ENCODE results near the gene ATG3.
"Not testable (repeated sequence)": the region's sequence is repeated elsewhere in the genome, so short reads cannot be mapped to it uniquely, and the experiment has no call there.

The ATG3 gene

DNA sequence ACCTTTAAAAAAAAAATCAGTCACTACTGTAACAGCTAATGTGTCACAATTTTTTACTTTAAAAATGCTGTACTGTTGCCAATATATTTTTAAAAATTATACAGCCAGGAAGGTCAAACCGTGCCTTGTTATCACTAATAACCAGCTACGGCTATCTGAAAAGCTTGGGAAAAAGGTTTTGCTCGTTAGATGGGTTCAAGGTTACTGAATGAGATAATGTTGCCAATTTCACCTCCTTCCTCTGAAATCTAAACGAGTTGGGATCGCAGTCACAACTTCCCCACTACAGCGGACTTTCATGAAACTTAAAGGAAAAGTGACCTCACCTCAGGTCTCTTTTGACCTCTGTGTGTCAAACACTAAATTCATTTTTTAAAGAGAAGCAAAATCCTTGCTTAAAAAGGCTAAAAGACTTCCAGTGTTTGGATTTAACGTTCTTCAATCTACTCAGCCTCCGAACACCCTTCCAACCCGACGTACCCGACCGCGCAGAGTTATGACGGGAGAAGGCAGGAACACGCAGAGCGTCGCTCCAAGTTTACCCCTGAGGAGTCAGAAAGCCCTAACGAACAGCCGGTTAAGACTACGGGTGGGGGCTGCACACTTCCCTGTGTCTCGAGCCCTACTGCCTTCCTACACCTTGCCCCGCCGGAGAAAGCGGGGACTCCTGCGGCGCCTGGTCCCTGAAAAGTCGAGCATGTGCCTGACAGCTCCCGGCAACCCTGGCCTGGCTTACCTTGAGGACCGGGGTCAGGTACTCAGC is 860 bp downstream of the ATG3 start:
- DNase-seq = peak; percentile 66

DNA sequence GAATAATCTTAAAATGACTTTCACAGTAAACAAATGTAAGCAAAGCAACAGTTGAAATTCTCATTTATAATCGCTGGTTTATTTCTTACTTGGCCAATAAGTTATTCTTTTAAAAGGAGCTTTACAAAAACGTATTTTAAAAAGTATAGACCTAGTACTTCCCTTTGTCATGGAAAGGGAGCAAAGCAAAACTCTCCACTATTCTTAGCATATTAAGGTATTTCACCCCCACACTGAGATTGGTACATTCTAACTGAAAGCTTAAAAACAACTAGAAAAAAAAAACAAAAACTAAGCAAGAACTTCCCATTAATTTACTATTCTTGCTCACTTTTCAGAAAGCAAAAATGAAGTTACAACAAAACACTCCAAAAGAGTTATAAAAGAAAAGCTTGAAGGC is 1.5 kb downstream of the ATG3 start:
- no peak for DNase-seq

DNA sequence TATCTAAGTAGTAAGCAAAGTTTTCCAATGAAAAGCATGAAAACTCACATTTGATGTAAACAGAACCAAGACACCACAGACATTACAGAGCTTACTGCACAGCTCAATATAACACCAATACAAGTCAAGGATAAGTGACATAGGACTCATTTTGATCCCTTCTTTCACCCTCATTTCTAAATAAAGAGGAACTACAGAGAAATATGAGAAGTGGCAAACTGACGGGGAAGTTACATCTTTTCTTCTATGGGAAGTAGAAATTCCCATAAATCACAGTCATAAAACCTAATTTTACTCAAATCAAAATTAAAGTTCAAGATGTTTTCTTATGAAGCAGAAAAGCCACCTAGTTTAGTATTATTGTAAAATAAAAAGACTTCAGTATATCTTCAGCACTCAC is 3.8 kb downstream of the ATG3 start:
- DNase-seq = no peak

DNA sequence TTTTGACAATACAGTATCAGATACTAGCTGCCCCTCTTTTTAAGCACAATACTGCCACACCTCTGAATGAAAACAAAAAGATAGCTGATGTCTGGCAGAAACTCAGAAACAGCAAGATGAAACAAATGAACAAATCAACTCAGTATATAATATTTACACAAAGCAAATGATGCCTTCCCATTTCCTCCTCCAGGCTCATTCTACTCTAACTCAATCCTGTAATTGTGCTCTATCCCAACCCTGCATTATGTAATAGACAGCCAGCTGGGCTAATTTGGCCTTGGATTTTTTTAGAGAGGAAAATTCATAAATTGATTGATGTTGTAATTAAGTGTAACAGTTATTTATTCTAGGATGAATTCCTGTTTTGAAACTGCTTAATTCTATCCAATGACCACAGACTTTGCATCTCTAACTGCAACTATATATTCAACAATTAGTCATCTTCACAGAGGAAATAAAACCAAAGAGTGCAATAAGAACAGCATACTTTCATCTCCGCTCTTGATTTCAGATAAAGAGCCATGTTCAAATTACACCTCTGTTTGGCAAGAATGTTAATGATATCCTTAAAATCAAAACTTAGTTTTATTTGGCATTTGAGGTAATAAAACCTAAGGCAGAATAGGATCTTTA is 6.1 kb downstream of the ATG3 start:
- DNase-seq = no peak

DNA sequence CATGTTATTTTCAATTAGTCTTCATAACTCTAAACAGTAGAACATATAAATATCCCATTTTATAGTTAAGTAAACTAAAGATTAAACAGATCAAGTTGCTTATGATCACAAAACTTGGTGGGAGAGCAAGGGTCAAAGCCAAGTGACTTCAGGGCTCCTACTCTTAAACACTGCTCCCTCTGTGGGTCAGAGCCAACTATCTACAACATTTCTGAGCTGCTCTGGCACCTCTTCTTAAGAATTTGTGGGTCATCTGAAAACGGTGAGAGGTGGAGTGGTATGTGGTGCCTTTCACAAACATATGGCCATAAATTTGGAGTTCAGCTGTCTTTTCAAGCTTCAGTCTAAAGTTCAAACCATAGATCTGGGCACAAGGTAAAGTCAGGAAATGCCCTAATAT is 10.9 kb downstream of the ATG3 start:
- DNase-seq = no peak

DNA sequence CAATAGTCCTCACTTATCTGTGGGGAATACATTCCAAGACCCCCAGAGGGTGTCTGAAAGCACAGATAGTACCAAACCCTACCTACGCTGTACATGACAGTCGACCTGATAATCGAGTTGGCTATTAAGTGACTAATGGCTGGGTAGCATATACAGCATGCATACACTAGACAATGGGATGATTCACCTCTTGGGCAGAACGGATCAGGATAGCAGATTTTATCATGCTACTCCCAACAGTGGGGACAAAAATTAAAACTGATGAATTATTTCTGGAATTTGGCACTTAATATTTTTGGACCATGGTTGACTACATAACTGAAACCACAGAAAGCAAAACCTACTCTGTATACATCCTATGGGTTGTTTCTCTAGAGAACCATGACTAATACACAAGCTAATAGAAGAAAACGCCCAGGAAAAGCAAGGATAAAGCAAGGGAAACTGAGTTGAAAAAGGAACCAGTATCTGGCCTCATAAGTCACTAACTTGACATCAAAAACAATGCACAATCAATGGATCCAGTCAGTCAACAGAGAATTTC is 15.5 kb downstream of the ATG3 start:
- no peak for DNase-seq

DNA sequence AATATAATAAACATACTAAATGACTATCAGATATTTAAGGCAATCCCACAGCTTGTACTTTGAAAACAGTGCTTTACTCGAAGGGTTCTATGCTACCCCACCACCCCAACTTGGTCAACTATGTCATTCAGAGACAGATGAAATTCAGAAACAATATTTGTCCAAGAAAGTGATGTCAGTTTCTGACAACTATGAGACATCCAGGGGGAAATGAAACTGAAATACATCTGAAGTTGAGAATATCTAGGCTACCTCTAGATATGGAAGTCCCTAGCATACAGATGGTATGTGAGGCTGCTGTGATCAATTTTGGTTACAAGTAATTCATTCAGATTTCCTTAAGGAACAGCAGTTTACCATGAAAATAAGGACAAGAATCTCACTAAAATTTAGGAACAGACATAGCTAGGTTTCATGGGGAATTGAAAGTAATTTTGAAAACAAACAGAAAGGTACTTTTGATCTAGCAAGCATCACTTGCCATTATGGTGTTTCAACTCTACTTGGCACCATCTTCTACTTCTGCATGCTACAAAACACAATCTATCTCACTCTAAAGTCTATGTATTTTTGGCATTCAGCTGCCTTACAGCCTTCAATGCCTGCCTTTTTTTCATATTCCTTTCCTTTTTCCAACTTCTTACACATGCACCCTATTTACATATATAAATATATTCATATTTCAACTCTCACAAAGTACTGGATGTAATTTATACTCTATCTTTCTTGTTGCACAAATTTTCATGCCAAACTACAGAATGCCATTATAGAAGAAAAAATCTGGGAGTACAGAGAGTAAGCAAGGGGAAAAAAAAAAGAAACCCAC is 21.7 kb downstream of the ATG3 start:
- no peak for DNase-seq

DNA sequence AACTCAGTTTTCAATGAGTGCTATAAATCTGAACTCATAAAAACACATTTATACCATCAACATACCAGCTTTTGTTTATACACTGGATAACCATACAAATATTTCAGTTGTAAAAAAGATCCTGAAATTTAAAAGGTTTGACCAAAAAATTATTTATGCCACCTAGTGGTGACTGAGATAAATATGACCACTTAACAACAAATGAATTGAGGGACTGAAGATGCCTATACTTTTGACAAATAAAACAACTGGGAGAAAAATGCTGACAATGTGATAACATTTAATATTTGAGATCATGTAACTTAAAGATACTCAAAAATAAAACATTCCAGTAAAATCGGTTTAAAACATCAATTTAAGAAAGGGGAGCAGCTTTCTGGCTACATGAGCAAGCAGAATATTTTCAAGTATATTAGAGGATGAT is 30.4 kb downstream of the ATG3 start:
- DNase-seq = no peak

DNA sequence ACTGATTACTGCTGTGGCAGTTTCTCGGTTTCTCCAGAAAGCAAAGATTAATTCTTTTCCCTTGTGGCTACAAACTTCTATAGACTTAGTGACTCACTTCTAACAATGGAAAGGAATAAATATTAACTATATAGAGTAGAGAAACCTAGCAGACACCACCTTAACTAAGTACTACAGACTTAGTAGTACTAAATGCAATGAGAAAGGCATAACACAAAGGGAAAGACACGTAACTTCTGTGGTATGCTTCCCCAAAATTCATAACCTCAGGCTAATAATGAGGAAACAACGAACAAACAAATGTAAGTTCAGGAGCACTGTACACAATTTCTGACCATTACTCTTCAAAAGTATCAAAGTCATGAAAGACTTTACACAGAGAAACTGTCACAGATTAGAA is 31.2 kb downstream of the ATG3 start:
- no peak for DNase-seq

DNA sequence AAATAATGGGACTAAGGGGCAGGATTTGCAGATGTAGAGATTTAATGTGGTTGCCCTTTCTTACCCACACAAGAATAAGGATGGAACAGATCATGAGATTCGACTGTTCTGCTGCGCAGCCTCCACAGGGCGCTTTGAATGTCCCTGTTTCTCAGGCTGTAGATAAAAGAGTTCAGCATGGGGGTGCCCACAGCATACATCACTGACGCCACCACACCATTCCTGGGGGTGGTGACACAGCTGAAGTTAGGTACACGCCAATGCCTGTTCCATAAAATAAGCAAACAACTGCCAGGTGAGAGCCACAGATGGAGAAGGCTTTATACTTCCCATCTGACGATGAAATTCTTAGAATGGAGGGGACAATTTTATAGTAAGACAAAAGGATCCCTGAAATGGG is 37.6 kb downstream of the ATG3 start:
- not testable (repeated sequence) for DNase-seq

DNA sequence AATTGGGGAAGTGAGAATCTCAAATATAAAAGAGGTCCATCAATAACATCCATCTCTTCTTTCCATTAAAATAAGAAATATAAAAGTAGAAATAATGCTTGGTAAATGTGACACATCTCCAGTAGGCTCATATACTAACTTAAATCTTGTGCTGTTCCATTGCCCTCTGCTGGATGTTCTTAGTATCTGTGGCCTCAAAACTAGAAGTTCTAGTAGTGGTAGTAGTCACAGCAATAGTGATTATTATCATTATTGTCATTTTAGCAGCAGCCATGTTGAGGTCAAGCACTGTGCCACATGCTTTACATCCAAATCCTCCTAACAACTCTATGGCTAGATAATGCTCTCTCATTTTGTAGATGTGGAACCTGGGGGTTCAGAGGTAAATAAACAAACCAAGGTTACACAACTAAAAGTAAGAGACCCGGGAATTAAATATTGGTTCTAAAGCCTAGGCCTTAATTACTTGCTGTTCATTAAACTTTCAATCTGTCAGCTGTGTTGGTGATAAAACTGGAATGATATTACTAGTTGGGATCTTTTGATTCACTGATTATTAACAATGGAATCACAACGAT is 42.2 kb downstream of the ATG3 start:
- no peak for DNase-seq

DNA sequence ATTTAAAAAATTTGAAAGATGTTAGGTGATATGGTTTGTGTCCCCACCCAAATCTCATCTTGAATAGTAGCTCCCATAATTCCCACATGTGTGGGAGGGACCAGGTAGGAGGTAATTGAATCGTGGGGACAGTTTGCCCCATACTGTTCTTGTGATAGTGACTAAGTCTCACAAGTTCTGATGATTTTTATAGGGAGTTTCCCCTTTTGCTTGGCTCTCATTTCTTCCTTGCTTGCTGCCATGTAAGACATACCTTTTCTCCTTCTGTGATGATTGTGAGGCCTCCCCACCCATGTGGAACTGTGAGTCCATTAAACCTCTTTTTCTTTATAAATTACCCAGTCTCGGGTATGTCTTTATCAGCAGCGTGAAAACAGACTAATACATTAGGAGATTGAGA is 42.8 kb downstream of the ATG3 start:
- not testable (repeated sequence) for DNase-seq

DNA sequence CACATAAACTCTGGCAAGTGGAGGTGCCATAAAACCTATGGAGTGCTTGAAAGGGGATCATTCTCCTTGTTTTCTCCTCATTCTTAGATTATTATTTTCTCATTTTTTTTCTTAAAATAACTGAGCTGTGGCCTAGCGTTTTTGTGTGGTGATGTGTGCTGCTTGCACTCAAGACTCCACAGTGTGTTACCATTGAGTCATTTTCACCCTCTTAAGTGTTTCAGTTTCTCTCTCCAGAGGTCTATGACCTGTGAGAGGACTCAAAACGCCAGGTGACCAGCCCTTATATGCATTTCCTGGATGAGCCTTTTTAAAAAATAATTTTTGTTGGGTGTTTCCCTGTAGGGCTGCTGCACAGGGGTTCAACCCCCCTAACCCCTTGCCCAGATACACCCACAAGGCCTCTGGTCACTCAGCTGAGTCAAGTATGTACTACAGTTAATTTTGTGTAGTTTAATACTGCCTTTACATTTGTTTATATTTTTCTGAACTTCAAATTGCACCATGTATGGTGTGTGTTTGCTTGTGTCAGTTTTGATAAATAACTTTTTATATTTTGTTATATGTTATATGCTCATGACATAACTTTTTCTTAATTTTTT is 47.1 kb downstream of the ATG3 start:
- DNase-seq = no peak

DNA sequence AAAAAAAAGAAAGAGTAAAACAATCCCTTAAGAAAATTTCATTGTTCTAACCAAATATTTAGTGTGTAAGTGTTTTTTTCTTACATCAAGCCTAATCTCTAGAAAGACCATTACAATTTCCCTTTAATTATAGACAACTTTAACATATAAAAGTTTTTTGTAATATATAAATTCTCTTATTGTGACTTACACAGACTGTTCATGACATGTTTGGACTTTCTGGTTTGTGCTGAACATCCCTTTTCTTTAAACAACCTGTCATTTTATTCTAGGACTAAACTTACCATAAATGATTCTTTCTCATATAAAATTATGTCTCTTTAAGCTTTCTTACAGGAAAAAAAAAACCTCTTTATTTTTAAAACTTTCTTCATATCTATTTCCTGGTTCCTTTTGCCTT is 49.4 kb downstream of the ATG3 start:
- no peak for DNase-seq

DNA sequence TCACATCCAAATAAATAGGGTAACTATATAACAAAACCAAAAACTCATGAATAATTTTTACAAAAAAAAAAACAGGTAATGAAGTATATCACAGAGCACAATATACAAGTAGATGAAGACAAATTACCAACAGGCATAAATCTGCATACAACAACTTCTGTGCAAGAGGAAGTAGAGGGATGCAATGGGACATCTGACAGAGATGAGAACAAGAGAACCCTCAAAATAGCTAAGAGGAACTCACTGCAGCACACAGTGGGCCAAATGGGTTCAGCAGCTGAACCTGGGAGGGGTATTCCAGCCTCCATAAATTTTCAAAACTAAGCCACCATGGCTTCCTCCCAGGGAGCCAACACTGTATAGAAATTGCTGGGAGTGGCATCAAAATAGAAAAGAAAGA is 52.9 kb downstream of the ATG3 start:
- DNase-seq = no peak

DNA sequence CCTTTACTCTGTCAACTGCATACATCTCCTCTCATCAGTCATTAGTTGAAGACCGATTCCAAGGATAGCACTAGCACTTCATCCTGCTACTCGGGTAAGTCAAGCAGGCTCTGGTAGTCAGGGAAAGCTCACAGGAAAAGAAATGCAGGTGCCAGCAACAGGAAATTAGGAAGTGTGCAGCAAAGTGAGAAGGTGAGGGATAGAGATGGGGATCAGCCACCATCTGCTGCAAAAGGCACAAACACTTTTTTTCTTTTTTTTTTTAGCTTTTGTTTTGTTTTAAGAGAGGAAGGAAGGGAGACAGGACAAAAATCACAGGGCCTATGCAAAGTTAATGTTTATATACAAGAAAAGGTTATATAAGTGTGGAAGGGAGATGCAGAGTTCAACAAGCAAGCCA is 53.5 kb downstream of the ATG3 start:
- no peak for DNase-seq

DNA sequence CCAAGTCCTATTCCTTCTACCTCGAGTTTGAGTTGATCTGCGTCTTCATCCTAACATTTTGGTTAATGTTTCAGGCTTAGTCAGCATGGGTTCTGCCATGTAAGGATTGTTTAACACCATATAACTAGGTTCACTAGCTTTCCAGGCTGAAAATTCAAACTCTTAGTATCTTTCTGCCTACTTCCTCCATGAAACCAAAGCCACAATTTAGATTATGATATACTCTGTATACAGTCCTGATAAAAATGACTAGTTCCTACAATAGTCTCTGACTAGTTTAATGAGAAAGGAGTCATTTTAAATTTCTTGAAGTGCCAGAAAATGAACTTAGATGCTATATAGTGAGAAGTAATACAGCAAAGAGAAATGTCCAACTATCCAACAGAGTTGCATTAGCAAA is 55.9 kb downstream of the ATG3 start:
- DNase-seq = no peak

DNA sequence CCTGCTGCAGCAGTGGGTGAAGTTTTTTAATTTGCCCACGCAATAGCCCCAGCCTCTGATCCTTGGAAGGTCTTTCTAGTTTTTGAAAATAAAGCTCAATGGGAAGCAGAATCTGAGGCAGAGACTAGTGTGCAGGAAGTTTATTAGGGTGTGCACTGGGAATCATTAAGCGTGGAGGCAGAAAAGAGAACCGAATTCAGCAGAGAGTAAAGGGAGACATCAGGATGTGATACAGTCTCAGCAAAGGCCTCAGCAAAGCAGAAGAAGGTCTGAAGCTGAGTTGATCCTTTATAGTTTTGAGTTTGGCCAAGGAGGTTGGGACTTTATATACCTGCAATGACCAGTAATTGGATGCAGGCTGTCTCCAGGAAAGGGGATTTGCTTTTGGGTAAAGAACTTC is 57.6 kb downstream of the ATG3 start:
- DNase-seq = no peak

DNA sequence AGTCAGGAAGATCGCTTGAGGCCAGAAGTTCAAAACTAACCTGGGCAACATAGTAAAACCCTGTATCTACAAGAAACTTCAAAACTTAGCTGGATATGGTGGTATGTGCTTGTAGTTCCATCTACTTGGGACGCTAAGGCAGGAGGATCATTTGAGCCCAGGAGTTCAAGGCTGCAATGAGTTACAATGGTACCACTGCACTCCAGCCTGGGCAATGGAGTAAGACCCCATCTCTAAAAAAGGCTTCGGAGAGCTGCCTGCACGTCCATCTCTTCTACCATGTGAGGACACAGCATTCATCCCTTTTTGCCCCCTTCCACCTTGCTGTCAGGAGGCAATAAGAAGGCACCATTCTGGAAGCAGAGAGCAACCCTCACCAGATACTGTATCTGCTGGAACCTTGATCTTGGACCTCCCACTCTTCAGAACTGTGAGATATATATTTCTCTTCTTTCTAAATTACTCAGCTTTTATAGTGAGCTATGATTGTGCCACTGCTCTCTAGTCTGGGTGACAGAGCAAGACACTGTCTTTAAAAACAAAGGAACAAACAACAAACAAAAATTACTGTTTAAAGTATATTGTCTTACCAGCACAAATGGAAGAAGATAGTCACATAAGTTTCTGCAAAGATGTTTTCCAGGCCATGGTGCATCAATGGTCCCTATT is 58.3 kb downstream of the ATG3 start:
- no peak for DNase-seq

DNA sequence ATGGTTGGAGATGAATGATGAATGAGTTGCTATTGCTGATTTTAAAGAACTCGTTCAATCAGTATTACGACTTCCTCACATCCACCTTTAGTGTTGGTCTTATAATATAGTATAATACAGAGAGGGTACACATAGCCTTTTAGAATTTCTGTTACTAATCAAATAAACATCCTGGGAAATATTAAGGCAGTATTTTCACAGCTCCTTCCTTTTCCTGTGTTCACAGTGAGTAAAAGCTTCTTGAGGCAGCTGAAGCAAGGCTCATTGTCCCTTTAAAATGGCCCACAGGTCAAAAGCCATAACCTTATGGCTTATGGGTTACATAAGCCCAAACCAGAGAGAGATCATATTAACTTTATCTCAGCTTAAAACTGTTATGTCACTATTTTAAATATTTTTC is 61.1 kb downstream of the ATG3 start:
- no peak for DNase-seq

DNA sequence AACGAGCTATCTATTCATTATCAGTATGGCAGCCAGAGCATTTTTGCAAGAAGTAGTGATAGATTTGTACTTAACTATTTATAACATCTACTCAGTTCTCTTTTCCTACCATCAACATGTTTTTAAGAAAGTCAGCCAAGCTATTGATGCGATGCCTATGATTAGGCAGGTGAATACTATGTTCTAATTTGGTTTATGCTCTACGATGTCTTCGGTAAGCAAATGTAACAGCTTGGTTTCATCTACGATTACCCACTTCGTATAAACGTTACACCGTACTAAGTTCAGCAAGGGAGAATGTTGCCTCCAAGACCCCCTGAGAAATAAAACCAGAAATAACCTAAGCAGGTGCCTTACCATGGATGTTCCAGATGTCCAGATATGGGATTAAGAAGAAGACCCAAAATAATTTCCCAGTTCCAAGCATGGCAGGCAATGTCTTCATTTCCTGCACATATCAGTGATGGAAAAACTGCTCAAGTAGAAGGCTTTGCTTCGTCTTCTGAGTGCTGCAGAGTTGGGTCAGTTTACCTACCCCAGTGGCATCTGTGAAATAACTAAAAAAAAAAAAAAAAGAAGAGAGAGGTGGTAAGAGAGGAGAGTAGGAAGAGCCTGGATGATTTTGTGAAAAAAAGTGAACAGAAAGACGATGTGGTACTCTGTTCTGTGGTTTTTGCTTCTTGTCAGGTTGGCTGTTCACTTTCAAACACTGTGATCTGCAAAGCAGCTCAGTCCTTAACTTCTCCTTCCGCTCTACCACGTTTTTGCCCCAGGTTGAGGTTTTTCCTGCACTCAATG is 62.6 kb downstream of the ATG3 start, which contains the start of gene BTLA:
TSS of gene BTLA (minus strand) at position 559 of the 798 bp plus-strand sequence. CDS start at position 445, 114 bp downstream.
- no peak for DNase-seq

Measured in activated CD4-positive, CD25-positive, alpha-beta regulatory T cell treated with anti-CD3 and anti-CD28 coated beads, Interleukin-2, amount 50 U/mL, for 72 hours (primary cell).